ENCODE data around the gene ALOX5. TPM values are rescaled to one million over a fixed set of nuclear protein-coding genes. Genes with fewer than 3 reads are reported as not detected.

Gene ALOX5
- total and polyA plus RNA-seq, 4 donors: 21.5 to 270 (median 144) TPM

- Histone ChIP-seq H3K27ac (ENCODE audit: low read depth in 1 of 2, low read length in 1 of 2) (no peak overlapping the region), H3K27me3 (ENCODE audit: control insufficient read depth in 3 of 3, insufficient read depth in 3 of 3, low read length in 2 of 3) (no peaks in the 10 kb centered on the region), H3K9ac (ENCODE audit: insufficient read depth in 1 of 2, low read length in 2 of 2) (no peak overlapping the region), H3K4me3 (no peak overlapping the region), H3K36me3 (ENCODE audit: control insufficient read depth in 4 of 4, insufficient read depth in 4 of 4, low read length in 4 of 4) (peaks cover 0 to 9% (median 0%) of the 10 kb centered on the region in 4 donors), H3K9me3 (ENCODE audit: control insufficient read depth in 4 of 4, insufficient read depth in 3 of 4, low read length in 3 of 4) (no peaks in the 10 kb centered on the region), H3K4me1 (ENCODE audit: control insufficient read depth in 5 of 5, insufficient read depth in 5 of 5, low read length in 5 of 5) (no peaks in the 10 kb centered on the region)
- TF ChIP-seq, protein P1, sequence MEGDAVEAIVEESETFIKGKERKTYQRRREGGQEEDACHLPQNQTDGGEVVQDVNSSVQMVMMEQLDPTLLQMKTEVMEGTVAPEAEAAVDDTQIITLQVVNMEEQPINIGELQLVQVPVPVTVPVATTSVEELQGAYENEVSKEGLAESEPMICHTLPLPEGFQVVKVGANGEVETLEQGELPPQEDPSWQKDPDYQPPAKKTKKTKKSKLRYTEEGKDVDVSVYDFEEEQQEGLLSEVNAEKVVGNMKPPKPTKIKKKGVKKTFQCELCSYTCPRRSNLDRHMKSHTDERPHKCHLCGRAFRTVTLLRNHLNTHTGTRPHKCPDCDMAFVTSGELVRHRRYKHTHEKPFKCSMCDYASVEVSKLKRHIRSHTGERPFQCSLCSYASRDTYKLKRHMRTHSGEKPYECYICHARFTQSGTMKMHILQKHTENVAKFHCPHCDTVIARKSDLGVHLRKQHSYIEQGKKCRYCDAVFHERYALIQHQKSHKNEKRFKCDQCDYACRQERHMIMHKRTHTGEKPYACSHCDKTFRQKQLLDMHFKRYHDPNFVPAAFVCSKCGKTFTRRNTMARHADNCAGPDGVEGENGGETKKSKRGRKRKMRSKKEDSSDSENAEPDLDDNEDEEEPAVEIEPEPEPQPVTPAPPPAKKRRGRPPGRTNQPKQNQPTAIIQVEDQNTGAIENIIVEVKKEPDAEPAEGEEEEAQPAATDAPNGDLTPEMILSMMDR (IDR thresholded peaks at IDR 0.05; ENCODE audit: control extremely low read depth, extremely low read depth): no peak
- DNase-seq (no peak), ATAC-seq (ENCODE audit: insufficient read depth, low FRiP score) (no peak)
- 94 to 96% methylated on average over 3 of the region's 3 CpGs for WGBS, 2 donors
Measured at GRCh38 chr10:45483002-45483401, 109.0 kb downstream of the ALOX5 start.

DNA sequence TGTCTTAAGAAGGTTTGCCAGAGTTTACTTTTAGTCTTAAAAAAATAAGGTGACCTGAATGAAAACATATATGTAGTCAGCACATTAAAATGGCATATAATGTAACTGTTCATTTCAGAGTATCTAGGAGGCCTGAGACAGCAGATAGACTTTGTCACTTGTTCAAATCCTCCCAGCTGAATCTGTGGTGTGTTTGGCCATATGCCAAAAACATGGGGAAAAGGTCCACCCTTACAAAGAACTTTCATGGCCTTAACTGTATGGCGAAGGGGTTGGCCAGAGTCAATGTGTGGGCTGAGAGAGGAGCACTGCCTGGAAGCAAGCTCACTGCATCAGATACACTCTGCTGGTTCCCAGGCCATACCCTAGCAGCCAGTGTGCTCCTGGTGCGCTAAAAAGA is 113.7 kb downstream of the ALOX5 start:
- Histone ChIP-seq H3K27me3 (ENCODE audit: control insufficient read depth in 3 of 3, insufficient read depth in 3 of 3, low read length in 2 of 3) (no peaks in the 10 kb centered on the region), H3K4me3 (no peak overlapping the region), H3K9me3 (ENCODE audit: control insufficient read depth in 4 of 4, insufficient read depth in 3 of 4, low read length in 3 of 4) (no peaks in the 10 kb centered on the region), H3K36me3 (ENCODE audit: control insufficient read depth in 4 of 4, insufficient read depth in 4 of 4, low read length in 4 of 4) (peaks cover 0 to 13% (median 0%) of the 10 kb centered on the region in 4 donors), H3K4me1 (ENCODE audit: control insufficient read depth in 5 of 5, insufficient read depth in 5 of 5, low read length in 5 of 5) (no peaks in the 10 kb centered on the region), H3K27ac (ENCODE audit: low read depth in 1 of 2, low read length in 1 of 2) (no peak overlapping the region), H3K9ac (ENCODE audit: insufficient read depth in 1 of 2, low read length in 2 of 2) (no peak overlapping the region)
- TF ChIP-seq, protein P1 (IDR thresholded peaks at IDR 0.05; ENCODE audit: control extremely low read depth, extremely low read depth): no peak
- DNase-seq: no peak
- ATAC-seq (ENCODE audit: insufficient read depth, low FRiP score): no peak
- 97 to 100% methylated on average over 2 of the region's 2 CpGs for WGBS, 2 donors

DNA sequence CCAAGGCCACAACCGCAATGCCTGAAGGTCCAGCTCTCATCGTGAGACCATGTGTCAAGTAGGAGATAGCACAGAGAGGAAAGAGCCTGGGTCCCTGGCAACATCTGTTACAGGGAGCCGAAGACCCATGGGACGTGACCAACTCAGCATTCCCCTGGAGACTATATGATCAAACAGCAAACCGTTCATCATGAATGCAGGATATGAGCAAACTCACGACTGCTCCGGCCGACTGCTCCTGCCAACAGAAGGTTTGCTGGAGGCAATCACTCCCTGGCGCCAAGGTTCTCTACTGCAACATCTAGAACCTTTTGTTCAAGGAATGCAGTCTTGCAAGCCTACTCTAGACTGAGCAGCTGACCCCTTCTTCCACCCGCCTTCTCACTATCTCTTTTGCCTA is 114.3 kb downstream of the ALOX5 start:
- Histone ChIP-seq H3K36me3 (ENCODE audit: control insufficient read depth in 4 of 4, insufficient read depth in 4 of 4, low read length in 4 of 4) (peaks cover 0 to 13% (median 0%) of the 10 kb centered on the region in 4 donors), H3K4me1 (ENCODE audit: control insufficient read depth in 5 of 5, insufficient read depth in 5 of 5, low read length in 5 of 5) (no peaks in the 10 kb centered on the region), H3K9me3 (ENCODE audit: control insufficient read depth in 4 of 4, insufficient read depth in 3 of 4, low read length in 3 of 4) (no peaks in the 10 kb centered on the region), H3K9ac (ENCODE audit: insufficient read depth in 1 of 2, low read length in 2 of 2) (no peak overlapping the region), H3K27ac (ENCODE audit: low read depth in 1 of 2, low read length in 1 of 2) (no peak overlapping the region), H3K27me3 (ENCODE audit: control insufficient read depth in 3 of 3, insufficient read depth in 3 of 3, low read length in 2 of 3) (no peaks in the 10 kb centered on the region), H3K4me3 (no peak overlapping the region)
- DNase-seq (no peak), ATAC-seq (ENCODE audit: insufficient read depth, low FRiP score) (no peak)
- WGBS, 2 donors: 95% methylated on average over 10 of the region's 10 CpGs
- TF ChIP-seq, protein P1 (IDR thresholded peaks at IDR 0.05; ENCODE audit: control extremely low read depth, extremely low read depth): no peak

DNA sequence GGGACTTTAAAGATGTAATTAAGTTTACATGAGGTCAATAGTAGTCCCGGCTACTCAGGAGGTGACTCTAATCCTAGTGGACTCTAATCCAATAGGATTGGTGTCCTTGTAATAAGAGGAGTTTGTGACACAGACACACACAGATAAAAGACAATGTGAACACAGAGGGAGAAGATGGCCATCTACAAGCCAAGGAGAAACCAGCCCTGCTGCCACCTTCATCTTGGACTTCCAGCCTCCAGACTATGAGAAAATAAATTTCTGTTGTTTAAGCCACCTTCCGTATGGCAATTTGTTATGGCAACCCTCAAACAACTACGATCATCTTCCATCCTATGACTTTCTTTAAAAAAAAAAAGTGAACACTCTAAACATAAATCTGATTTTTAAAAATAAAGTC is 116.3 kb downstream of the ALOX5 start:
- no peak overlapping the region for H3K4me3 ChIP-seq
- ATAC-seq (ENCODE audit: insufficient read depth, low FRiP score) (no peak), DNase-seq (no peak)
- H3K27me3 ChIP-seq (ENCODE audit: control insufficient read depth in 3 of 3, insufficient read depth in 3 of 3, low read length in 2 of 3): no peaks in the 10 kb centered on the region
- TF ChIP-seq, protein P1 (IDR thresholded peaks at IDR 0.05; ENCODE audit: control extremely low read depth, extremely low read depth): no peak
- no peak overlapping the region for H3K9ac ChIP-seq (ENCODE audit: insufficient read depth in 1 of 2, low read length in 2 of 2)
- H3K4me1 ChIP-seq (ENCODE audit: control insufficient read depth in 5 of 5, insufficient read depth in 5 of 5, low read length in 5 of 5): no peaks in the 10 kb centered on the region
- H3K27ac ChIP-seq (ENCODE audit: low read depth in 1 of 2, low read length in 1 of 2): no peak overlapping the region
- no peaks in the 10 kb centered on the region for H3K9me3 ChIP-seq (ENCODE audit: control insufficient read depth in 4 of 4, insufficient read depth in 3 of 4, low read length in 3 of 4)
- WGBS, 2 donors: 97% methylated on average over 3 of the region's 3 CpGs
- peaks cover 0 to 7% (median 0%) of the 10 kb centered on the region in 4 donors for H3K36me3 ChIP-seq (ENCODE audit: control insufficient read depth in 4 of 4, insufficient read depth in 4 of 4, low read length in 4 of 4)

Data from lung (tissue), 12 donors.